Endometrium (tissue), 2 donors: ENCODE data around the gene PGP.
A peak's percentile ranks its signal among the peaks of the same experiment; 100 is the strongest.
"Not testable (repeated sequence)": the region's sequence is repeated elsewhere in the genome, so short reads cannot be mapped to it uniquely, and the experiment has no call there.

Experiments used
- FAIRE-seq: peaks from 2 replicates; lab custom pipeline; 2012; peaks lifted over from hg19 to GRCh38; lab: Jason Lieb, UNC
- donor health status: control.
- donor health status: control.

The PGP gene

GRCh38 chr16:2214719-2214968 lies at the start of gene PGP:
TSS of gene PGP (minus strand) at chr16:2214840. CDS start at chr16:2214777, 63 bp downstream.
- no peak for FAIRE-seq

GRCh38 chr16:2263026-2263425 lies 48.4 kb upstream of the PGP start:
- FAIRE-seq: not testable (repeated sequence)

GRCh38 chr16:2260250-2260649 lies 45.6 kb upstream of the PGP start:
- FAIRE-seq: no peak

- not testable (repeated sequence) for FAIRE-seq
Observed at GRCh38 chr16:2258530-2258929, 43.9 kb upstream of the PGP start.

- no peak for FAIRE-seq
Observed at GRCh38 chr16:2257726-2258125, 43.1 kb upstream of the PGP start.

GRCh38 chr16:2256531-2257140 lies 42.0 kb upstream of the PGP start:
- no peak for FAIRE-seq

- FAIRE-seq: no peak
Observed at GRCh38 chr16:2253293-2253692, 38.7 kb upstream of the PGP start.

- FAIRE-seq: no peak
Observed at GRCh38 chr16:2252806-2253148, 38.1 kb upstream of the PGP start.

- FAIRE-seq: peak; percentile 83
Observed at GRCh38 chr16:2251296-2252111, 36.9 kb upstream of the PGP start, which contains the start of gene ECI1. TSS of gene ECI1 (minus strand) at chr16:2251587. CDS start at chr16:2251566, 21 bp downstream.

GRCh38 chr16:2250652-2251295 lies 36.1 kb upstream of the PGP start:
- no peak for FAIRE-seq

- FAIRE-seq: no peak
Observed at GRCh38 chr16:2246301-2246885, 31.8 kb upstream of the PGP start.

GRCh38 chr16:2244926-2245795 lies 30.5 kb upstream of the PGP start:
- FAIRE-seq: no peak

- no peak for FAIRE-seq
Observed at GRCh38 chr16:2244301-2244700, 29.7 kb upstream of the PGP start.

GRCh38 chr16:2243781-2244180 lies 29.1 kb upstream of the PGP start:
- no peak for FAIRE-seq

GRCh38 chr16:2243031-2243528 lies 28.4 kb upstream of the PGP start:
- FAIRE-seq: no peak

- no peak for FAIRE-seq
Observed at GRCh38 chr16:2242598-2242997, 28.0 kb upstream of the PGP start.

- not testable (repeated sequence) for FAIRE-seq
Observed at GRCh38 chr16:2240331-2240730, 25.7 kb upstream of the PGP start.

- no peak for FAIRE-seq
Observed at GRCh38 chr16:2238838-2239675, 24.4 kb upstream of the PGP start.

GRCh38 chr16:2238150-2238837 lies 23.7 kb upstream of the PGP start:
- no peak for FAIRE-seq

GRCh38 chr16:2237493-2238149 lies 23.0 kb upstream of the PGP start:
- FAIRE-seq: no peak
